ENCODE measurements around the gene FRS2.

DNA sequence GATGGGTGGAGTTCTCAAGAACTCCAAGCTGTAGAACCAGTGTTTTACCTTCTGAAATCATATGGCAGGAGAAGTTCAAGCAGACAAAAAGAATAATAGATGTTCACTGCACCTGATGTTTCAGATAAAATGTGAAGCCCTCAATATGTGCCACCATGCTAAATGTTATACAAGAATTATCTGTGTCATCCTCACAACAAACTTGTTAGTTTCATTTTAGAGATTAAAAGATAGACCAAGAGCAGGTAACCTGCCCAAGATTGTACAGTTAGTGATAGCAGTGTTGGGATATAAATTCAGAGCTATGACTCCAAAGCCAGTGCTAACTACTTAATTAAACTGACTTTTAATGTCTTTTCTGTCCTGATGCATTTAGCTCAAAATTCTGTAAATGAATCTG lies 44.7 kb downstream of the FRS2 start:
- no peak for TF ChIP-seq POLR2A (IDR thresholded peaks at IDR 0.05)
- TF ChIP-seq, protein P1, sequence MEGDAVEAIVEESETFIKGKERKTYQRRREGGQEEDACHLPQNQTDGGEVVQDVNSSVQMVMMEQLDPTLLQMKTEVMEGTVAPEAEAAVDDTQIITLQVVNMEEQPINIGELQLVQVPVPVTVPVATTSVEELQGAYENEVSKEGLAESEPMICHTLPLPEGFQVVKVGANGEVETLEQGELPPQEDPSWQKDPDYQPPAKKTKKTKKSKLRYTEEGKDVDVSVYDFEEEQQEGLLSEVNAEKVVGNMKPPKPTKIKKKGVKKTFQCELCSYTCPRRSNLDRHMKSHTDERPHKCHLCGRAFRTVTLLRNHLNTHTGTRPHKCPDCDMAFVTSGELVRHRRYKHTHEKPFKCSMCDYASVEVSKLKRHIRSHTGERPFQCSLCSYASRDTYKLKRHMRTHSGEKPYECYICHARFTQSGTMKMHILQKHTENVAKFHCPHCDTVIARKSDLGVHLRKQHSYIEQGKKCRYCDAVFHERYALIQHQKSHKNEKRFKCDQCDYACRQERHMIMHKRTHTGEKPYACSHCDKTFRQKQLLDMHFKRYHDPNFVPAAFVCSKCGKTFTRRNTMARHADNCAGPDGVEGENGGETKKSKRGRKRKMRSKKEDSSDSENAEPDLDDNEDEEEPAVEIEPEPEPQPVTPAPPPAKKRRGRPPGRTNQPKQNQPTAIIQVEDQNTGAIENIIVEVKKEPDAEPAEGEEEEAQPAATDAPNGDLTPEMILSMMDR (IDR thresholded peaks at IDR 0.05), result no peak
